ENCODE results near the gene SLX9.

The SLX9 gene

GRCh38 chr21:44989943-44990780 lies 50.3 kb downstream of the SLX9 start:
- DNase-seq (ENCODE audit: low read depth in 2 of 2): no peak

GRCh38 chr21:44990921-44991320 lies 51.1 kb downstream of the SLX9 start:
- DNase-seq (ENCODE audit: low read depth in 2 of 2): no peak

- no peak for DNase-seq (ENCODE audit: low read depth in 2 of 2)
Observed at GRCh38 chr21:44991538-44992483, 52.0 kb downstream of the SLX9 start.

- no peak for DNase-seq (ENCODE audit: low read depth in 2 of 2)
Observed at GRCh38 chr21:44992608-44993031, 52.8 kb downstream of the SLX9 start.

- DNase-seq (ENCODE audit: low read depth in 2 of 2): no peak
Observed at GRCh38 chr21:44993321-44994046, 53.7 kb downstream of the SLX9 start.

GRCh38 chr21:44994047-44994694 lies 54.3 kb downstream of the SLX9 start:
- DNase-seq (ENCODE audit: low read depth in 2 of 2): no peak

DNA sequence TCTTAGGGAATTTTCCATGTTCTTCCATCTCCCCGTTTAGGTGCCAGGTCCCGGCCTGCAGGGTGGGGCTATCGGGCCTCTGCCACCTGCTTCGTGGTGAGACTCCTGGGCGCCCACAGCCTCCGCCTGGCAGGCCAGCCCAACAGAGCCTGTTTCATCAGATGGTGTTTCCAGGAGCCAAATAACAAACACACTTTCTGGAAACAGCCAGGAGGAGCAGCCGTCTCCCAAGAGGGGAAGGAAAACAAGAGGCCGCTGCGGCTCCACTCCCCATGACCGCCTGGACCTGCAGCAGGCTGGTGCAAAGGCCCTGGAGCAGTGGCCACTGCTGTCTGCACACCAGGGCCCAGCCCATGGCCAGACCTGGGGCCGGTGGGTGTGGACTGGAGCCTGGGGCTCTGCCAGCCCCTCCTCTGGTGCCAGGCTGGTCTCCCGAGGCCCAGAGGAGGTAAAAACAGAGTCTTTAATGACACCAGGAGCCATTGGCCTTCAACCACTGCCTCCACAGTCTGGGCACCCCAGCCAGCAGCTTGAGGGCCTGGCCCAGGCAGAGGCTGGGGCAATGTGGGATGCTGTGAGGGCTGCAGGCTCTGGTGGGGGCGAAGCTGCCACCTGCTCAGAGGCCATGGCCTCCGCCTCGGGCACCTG lies 55.0 kb downstream of the SLX9 start:
- no peak for DNase-seq (ENCODE audit: low read depth in 2 of 2)

GRCh38 chr21:44995343-44995941 lies 55.6 kb downstream of the SLX9 start:
- no peak for DNase-seq (ENCODE audit: low read depth in 2 of 2)

DNA sequence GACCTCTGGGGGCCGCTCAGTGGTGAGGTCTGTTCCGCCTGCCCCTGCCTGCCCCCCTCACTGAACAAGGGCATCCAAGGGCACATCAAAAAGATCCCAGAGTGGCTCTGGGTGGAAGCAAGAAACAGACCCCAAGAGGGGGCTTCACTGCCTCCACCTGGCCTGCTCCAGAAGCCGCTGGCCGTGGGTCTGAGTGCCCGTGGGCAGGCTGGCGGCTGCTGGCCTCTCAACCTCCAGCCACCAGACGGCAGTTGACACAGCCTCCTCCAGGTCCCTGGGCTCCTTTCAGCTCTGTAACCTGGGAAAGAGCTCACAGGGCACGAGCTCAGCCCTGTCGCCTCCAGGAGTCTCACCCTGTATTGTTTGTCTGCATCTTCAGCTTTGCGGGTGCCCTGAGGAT lies 56.3 kb downstream of the SLX9 start:
- no peak for DNase-seq (ENCODE audit: low read depth in 2 of 2)

DNA sequence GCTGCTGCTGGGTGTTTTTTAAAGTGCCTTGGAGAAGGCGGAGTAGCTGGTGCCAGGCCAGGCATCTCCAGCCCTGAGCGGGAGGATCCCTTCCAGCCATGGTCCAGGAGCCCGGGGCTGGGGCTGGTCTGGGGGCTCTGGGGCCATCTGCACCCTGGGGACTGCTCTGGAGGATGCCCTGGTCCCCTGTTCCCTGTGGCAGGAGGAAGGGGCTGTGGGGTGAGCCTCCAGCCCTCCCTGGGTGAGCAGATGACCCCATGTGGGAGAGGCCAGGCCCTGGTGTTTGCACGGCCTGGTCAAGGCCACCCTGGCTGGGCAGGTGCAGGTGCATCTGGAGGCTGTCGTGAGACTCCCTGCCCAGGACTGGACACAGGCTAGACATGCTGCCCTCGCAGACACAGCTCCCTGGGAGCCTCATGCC lies 56.7 kb downstream of the SLX9 start:
- no peak for DNase-seq (ENCODE audit: low read depth in 2 of 2)

- DNase-seq (ENCODE audit: low read depth in 2 of 2): no peak
Observed at GRCh38 chr21:44996983-44997936, 57.4 kb downstream of the SLX9 start.

DNA sequence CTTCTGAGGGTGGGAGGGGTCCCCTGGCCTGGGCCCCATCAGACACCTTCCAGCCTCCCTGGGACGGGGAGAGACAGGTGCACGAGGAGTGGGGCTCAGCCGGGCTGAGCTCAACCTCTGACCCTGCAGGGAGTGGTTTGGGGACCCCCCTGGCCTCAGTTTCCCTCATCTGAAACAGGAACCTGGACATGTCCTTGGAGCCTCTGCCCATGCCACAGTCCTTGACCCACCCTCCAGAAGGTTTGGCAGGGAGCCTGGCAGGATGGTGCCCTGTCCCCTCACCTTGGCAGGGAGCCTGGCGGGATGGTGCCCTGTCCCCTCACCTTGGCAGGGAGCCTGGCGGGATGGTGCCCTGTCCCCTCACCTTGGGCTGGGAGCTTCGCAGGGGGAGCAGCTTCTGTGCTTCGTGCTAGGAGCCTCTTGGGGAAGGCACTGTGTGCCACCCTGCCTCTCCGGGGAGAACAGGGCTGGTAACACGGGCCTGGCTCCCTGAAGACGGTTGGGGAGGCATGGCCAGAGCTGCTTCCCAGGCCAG lies 58.3 kb downstream of the SLX9 start:
- no peak for DNase-seq (ENCODE audit: low read depth in 2 of 2)

GRCh38 chr21:44998621-44999427 lies 59.0 kb downstream of the SLX9 start:
- DNase-seq (ENCODE audit: low read depth in 2 of 2): no peak

DNA sequence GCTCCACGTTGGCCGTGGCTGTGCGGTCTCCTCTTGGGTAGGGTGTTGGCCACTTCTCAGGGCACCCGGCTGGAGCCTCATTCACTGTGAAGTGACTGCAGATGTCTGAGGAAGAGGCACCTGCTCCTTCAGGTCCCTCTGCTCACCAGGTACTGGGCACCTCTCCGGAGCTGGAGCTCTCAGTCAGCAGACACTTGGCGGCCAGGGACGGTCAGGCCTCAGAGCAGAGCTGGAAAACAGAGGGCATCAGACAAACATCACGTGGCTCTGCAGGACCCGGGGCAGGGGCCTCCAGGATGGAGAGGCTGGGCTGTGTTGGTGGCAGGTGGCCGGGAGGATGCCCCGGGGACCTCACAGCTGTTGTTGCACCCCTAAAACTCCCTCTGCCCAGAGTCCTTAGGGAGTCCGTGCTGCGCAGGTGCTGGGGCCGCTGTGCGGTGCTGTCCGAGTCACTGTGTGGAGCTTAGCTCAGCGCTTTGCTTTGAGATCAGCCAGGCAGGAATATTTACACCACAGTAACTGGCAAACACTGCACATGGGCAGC lies 59.7 kb downstream of the SLX9 start:
- DNase-seq (ENCODE audit: low read depth in 2 of 2): no peak

GRCh38 chr21:44999972-45000636 lies 60.3 kb downstream of the SLX9 start:
- DNase-seq (ENCODE audit: low read depth in 2 of 2): no peak

DNA sequence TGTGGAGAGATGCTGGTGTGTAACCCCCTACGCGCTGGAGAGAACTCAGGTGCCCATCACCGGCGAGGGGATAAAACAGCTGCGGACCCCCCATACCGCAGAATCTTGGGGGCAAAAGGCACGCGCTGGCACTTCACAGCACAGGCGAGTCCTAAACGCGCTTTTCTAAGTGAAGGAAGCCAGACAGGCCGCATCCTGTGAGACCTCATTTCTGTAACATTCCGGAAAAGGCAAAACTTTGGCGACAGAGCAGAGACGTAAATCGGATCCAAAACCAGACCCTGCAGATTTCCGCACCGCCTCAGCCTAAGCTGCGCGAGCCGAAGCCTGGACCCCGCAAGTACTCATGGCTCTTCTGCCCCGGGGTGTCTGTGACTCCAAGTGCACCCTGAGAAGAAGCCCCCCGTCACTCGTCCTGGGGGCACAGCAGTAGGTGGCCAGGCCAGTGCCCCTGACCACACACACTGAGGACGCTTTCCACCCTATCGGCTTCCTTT lies 60.9 kb downstream of the SLX9 start:
- DNase-seq (ENCODE audit: low read depth in 2 of 2): no peak

Measured in fibroblast of skin of left biceps (primary cell).